Activated gamma-delta T cell treated with Interleukin-2 at 50 U/mL for 16 hours (primary cell): ENCODE measurements around the gene MAGOH.
"Not testable (repeated sequence)": the region's sequence is repeated elsewhere in the genome, so short reads cannot be mapped to it uniquely, and the experiment has no call there.

Source experiments
- DNase-seq: peaks from one replicate; pipeline ENCODE4 v3.0.0-alpha.2; 2020

The MAGOH gene

GRCh38 chr1:53238197-53239155 is at the start of gene MAGOH:
MAGOH (minus strand) TSS chr1:53238518; CDS start chr1:53238448, 70 bp downstream.
- peak; percentile 92 for DNase-seq

- no peak for DNase-seq
Measured at GRCh38 chr1:53286955-53287354, 48.6 kb upstream of the MAGOH start.

- no peak for DNase-seq
Measured at GRCh38 chr1:53285969-53286760, 47.8 kb upstream of the MAGOH start.

- DNase-seq: no peak
Measured at GRCh38 chr1:53285546-53285945, 47.2 kb upstream of the MAGOH start.

- DNase-seq: no peak
Measured at GRCh38 chr1:53284224-53285020, 46.1 kb upstream of the MAGOH start.

- not testable (repeated sequence) for DNase-seq
Measured at GRCh38 chr1:53283156-53283555, 44.8 kb upstream of the MAGOH start.

- no peak for DNase-seq
Measured at GRCh38 chr1:53281133-53281532, 42.8 kb upstream of the MAGOH start.

GRCh38 chr1:53280496-53280895 is 42.2 kb upstream of the MAGOH start:
- DNase-seq: no peak

- DNase-seq: no peak
Measured at GRCh38 chr1:53279296-53280200, 41.2 kb upstream of the MAGOH start.

- peak; percentile 78 for DNase-seq
Measured at GRCh38 chr1:53278298-53278725, 40.0 kb upstream of the MAGOH start.

- DNase-seq: no peak
Measured at GRCh38 chr1:53277326-53277725, 39.0 kb upstream of the MAGOH start.

- no peak for DNase-seq
Measured at GRCh38 chr1:53276902-53277281, 38.6 kb upstream of the MAGOH start.

- DNase-seq: no peak
Measured at GRCh38 chr1:53276153-53276901, 38.0 kb upstream of the MAGOH start.

- no peak for DNase-seq
Measured at GRCh38 chr1:53275566-53275965, 37.2 kb upstream of the MAGOH start.

- no peak for DNase-seq
Measured at GRCh38 chr1:53274541-53275185, 36.3 kb upstream of the MAGOH start.

GRCh38 chr1:53274026-53274425 is 35.7 kb upstream of the MAGOH start:
- DNase-seq: no peak

GRCh38 chr1:53273526-53273925 is 35.2 kb upstream of the MAGOH start:
- no peak for DNase-seq

- DNase-seq: no peak
Measured at GRCh38 chr1:53272349-53272748, 34.0 kb upstream of the MAGOH start.

GRCh38 chr1:53271446-53272090 is 33.2 kb upstream of the MAGOH start:
- no peak for DNase-seq

- DNase-seq: no peak
Measured at GRCh38 chr1:53270873-53271272, 32.6 kb upstream of the MAGOH start.
